ENCODE measurements around the gene KRTAP12-2. TPM values are rescaled to one million over a fixed set of nuclear protein-coding genes. Genes with fewer than 3 reads are reported as not detected.

KRTAP12-2 gene
- total RNA-seq, 1 donor from 2014 or later, result not detected

- no peak overlapping the region for H3K4me3 ChIP-seq (ENCODE audit: low read depth, low read length)
- TF ChIP-seq CTCF (conservative IDR thresholded peaks at IDR 0.05; ENCODE audit: low read depth, low read length), result no peak
- no peak for DNase-seq (ENCODE audit: low read depth)
Measured at GRCh38 chr21:44710756-44711326, 44.1 kb upstream of the KRTAP12-2 start.

GRCh38 chr21:44710294-44710665, 43.6 kb upstream of the KRTAP12-2 start:
- no peak for DNase-seq (ENCODE audit: low read depth)
- no peak for TF ChIP-seq CTCF (conservative IDR thresholded peaks at IDR 0.05; ENCODE audit: low read depth, low read length)
- H3K4me3 ChIP-seq (ENCODE audit: low read depth, low read length), result no peak overlapping the region

GRCh38 chr21:44709426-44710293, 42.9 kb upstream of the KRTAP12-2 start:
- H3K4me3 ChIP-seq (ENCODE audit: low read depth, low read length), result no peak overlapping the region
- no peak for TF ChIP-seq CTCF (conservative IDR thresholded peaks at IDR 0.05; ENCODE audit: low read depth, low read length)
- DNase-seq (ENCODE audit: low read depth), result no peak

- no peak overlapping the region for H3K4me3 ChIP-seq (ENCODE audit: low read depth, low read length)
- TF ChIP-seq CTCF (conservative IDR thresholded peaks at IDR 0.05; ENCODE audit: low read depth, low read length), result no peak
- DNase-seq (ENCODE audit: low read depth), result no peak
Measured at GRCh38 chr21:44708866-44709425, 42.2 kb upstream of the KRTAP12-2 start.

- TF ChIP-seq CTCF (conservative IDR thresholded peaks at IDR 0.05; ENCODE audit: low read depth, low read length), result no peak
- no peak overlapping the region for H3K4me3 ChIP-seq (ENCODE audit: low read depth, low read length)
- DNase-seq (ENCODE audit: low read depth), result no peak
Measured at GRCh38 chr21:44708213-44708865, 41.6 kb upstream of the KRTAP12-2 start.

GRCh38 chr21:44706706-44707581, 40.2 kb upstream of the KRTAP12-2 start:
- no peak for TF ChIP-seq CTCF (conservative IDR thresholded peaks at IDR 0.05; ENCODE audit: low read depth, low read length)
- DNase-seq (ENCODE audit: low read depth), result no peak
- no peak overlapping the region for H3K4me3 ChIP-seq (ENCODE audit: low read depth, low read length)
